OCI-LY1 (cell line): ENCODE results near the gene SMAP1.

Experiments
- EZH2 ChIP-seq: fragments of 200-600 bp; sonication (generic), shearing (Covaris generic); IDR thresholded peaks from 2 replicates; pipeline ENCODE4 v1.8.0; 2017; ENCODE audit warnings: borderline replicate concordance, mixed run types, mild to moderate bottlenecking, antibody characterized with exemption, low read length, moderate library complexity, mixed read lengths
- TF ChIP-seq, protein P1 (sequence below): fragments of 200-600 bp; sonication (generic), shearing (Covaris generic); IDR thresholded peaks from 2 replicates; pipeline ENCODE4 v1.5.1; 2017; ENCODE audit warnings: mild to moderate bottlenecking, antibody characterized with exemption, low read length, moderate library complexity, mixed read lengths

DNA sequence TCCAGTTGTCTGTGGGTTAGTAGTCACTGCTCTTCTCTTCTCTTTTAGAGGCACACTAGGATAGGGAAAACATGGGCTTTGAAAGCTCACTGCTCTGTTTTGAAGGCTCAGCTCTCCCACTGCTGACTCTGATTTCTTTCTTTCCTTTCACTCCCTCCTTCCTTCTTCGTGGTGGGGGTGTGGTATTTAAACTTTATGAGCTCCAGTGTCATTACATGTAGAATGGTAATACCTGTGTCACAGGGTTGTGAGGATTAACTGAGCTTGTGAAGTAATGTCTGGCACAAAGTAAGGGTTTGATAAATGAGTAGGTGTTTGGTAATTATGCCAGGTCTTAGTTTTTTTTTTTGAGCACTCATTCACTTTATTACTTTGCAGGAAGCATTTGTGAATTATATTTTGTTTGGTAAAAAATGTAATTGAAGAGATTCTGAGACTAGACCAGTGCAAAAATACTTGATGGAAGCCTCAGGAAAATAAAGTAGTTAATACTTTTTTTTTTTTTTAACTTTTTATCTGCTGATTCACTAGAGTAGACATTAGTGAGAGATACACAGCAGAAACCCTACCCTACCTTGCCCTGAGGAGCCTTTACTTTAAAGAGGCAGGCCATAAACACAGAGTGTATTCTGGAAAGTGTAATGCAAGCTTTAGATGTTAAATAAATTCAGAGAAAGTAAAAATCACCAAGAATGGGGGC is 17.3 kb downstream of the SMAP1 start:
- TF ChIP-seq, protein P1, sequence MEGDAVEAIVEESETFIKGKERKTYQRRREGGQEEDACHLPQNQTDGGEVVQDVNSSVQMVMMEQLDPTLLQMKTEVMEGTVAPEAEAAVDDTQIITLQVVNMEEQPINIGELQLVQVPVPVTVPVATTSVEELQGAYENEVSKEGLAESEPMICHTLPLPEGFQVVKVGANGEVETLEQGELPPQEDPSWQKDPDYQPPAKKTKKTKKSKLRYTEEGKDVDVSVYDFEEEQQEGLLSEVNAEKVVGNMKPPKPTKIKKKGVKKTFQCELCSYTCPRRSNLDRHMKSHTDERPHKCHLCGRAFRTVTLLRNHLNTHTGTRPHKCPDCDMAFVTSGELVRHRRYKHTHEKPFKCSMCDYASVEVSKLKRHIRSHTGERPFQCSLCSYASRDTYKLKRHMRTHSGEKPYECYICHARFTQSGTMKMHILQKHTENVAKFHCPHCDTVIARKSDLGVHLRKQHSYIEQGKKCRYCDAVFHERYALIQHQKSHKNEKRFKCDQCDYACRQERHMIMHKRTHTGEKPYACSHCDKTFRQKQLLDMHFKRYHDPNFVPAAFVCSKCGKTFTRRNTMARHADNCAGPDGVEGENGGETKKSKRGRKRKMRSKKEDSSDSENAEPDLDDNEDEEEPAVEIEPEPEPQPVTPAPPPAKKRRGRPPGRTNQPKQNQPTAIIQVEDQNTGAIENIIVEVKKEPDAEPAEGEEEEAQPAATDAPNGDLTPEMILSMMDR = no peak
- TF ChIP-seq EZH2 = no peak
